ENCODE measurements around the gene QRICH1.

Gene QRICH1

GRCh38 chr3:49032646-49033304 lies 61.1 kb downstream of the QRICH1 start:
- no peak for DNase-seq

GRCh38 chr3:49030321-49030720 lies 63.5 kb downstream of the QRICH1 start:
- no peak for DNase-seq

DNA sequence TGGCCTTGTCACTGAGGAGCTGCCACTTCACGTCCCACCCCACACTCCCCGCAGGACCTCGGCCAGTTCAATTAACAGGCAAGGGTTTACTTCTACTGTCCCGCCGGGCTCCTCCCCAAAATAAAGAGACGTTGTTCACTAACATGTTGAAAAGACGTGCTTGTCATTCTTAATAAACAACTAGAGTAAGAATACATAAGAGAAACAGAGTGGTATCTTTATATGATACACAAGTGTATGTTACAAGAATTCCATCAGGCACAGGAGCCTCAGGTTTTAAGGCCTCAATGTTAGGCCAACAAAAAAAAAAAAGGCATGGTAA lies 64.3 kb downstream of the QRICH1 start:
- DNase-seq = no peak

DNA sequence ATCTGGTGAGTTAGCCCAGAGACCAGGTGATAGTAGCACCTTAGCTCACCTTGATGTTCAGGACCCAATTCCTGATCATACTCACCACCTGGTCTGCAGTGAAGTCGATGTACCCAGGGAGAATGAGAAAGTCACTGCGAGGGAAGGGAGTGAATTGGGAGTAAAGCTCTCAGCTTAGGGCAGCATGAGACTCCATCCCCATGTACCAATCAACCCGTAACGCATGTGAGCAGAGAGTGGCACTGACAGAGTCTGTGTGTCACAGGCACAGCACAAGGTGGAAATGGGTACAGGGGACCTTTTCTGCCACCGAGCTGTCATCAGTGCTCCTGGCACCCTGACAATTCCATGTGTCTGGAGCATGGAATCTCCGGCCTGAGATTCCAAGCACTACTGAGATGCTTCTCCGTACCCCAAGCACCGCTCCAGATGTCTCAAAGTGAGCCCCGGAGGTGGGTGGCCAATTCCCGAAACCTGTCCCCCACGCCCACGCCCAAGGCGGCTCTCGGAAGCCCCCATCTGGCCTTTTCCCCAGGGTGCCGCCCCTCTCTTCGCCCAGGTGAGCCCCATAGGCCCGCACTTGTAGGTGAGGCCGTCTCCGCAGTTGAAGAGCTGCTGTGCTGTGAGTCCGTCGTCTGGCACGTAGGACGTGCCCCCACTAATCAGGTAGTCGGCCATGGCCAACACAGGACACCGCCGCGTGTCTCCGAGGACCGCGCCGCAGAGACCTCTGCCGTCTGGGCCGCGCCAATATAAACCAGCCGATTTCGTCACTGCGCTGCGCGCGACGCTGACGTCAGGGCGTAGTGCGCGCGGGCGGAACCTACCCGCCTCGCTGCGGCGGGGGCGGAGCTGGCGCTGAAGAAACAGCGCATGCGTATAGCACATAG lies 65.0 kb downstream of the QRICH1 start, which contains the start of gene IMPDH2:
Gene IMPDH2 (minus strand): TSS at position 726 of the 890 bp plus-strand sequence. CDS start 48 bp downstream, at position 678.
- DNase-seq = peak; percentile 94

GRCh38 chr3:49028298-49028672 lies 65.6 kb downstream of the QRICH1 start:
- no peak for DNase-seq

DNA sequence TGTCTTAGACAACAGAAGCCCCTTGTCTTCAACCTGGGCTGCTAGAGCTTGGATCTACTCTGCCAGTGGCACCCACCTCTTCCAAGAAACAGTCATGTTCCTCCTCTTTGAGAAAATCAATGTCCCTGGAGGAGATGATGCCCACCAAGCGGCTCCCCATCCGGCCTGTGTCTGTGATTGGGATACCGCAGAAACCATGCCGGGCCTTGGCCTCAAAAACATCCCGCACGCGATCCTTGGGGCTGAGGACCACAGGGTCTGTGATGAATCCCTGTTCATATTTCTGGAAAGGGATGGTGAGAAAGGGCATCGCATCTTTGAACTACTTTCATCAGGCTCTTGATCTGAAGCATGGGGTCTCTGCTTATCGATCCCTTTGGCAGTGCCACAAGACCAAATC lies 66.2 kb downstream of the QRICH1 start:
- DNase-seq = no peak

DNA sequence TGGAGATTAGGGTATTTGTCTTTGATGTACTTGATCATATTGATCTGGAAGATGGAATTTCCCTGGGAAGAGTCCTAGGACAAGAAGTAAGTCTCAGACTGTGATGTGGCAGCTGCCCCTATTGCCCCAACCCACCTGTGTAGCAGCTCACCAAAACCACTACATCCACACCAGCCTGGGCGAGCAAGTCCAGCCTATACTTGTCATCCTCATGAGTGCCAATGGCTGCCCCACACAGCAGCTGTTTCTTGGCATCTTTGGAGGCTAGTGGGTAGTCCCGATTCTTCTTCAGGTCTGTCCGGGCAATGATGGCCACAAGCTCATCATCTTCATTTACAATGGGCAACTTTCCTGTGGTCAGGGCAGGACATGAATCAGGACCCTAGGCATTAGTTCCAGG lies 67.3 kb downstream of the QRICH1 start:
- DNase-seq = no peak

DNA sequence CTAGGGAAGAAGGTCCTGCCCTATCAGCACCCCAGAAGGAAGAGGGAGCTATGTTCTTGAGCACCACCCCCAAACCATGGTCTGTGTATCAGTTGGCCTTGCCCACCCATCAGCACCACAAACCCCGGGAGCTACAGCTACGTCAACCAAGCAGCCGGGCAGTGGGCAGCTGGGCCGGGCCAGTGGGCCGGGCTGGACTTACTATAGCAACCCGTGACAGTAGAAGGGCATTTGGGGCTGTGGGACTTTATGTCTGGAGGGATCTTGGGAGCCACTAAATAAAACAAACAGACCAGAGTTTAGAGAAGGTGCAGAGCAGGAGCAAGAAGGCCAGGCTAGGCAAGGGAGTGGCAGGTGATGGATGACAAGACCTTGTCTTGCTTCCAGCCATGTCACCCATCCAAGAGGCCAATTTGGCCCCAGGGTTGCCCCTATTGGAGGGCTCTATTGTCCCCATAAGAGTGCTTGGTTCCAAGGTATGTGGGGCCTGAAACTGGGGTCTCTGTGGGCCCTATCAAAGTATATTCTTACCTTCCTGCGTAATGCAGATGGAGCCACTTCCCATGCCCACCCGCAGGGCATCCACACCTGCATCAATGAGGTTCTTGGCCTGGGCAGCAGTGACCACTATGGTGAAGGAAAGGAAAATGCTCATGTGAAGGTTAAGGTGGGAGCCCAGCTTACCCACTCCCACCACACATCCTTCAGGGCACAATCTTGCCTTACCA lies 67.9 kb downstream of the QRICH1 start:
- DNase-seq = no peak

DNA sequence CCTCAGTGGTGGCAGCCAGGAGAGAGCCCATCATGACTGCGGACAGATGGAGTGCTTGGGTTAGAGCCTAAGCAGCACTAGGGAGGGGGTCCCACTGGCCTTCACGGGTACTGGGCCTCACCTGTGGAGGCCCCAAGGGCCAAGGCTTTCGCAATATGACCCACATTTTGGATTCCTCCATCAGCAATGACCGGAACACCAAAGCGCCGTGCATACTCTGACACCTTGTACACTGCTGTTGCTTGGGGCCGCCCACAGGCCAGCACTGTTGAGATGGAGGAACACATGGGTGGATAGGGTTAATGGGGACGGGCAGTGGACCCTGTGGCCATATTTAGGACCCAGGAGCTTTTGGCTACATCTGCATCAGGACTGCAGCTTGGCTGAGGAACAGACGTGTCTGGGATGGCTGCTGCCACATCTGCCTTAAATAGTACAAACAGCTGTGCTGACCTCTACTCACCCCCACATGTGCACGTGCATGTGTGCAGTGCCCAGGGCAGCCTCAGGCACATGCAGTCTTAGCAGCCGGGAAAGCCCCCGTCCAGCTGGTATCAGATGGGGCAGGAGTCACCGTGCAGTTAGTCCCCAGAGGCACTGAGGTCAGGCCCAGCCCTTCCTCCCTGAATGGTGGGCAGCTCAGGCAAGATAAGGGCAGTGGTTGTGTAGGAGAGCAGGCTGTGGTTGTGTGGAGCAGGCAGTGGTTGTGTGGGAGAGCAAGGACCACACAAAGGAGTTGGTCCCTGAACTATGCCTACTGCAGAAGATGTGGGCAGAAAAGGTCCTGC lies 68.7 kb downstream of the QRICH1 start:
- no peak for DNase-seq

DNA sequence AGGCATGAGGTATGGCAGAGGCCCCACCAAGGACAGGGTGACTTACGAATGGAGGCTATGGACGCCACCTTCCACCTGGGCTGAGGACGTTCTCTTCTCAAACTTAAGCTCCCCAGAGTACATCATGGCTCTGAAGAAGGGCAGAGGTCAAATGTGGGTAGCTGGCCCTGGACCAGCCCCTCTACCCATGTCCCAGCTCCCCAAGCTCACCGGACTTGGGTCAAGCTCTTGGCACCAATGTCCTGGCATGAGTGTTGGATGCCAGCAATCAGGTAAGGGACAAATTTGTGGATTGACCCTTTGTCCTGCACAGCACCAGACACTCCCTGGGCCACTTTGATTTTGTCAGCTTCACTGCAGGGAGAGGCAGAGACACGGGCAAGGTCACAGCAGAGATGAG lies 69.4 kb downstream of the QRICH1 start:
- no peak for DNase-seq

DNA sequence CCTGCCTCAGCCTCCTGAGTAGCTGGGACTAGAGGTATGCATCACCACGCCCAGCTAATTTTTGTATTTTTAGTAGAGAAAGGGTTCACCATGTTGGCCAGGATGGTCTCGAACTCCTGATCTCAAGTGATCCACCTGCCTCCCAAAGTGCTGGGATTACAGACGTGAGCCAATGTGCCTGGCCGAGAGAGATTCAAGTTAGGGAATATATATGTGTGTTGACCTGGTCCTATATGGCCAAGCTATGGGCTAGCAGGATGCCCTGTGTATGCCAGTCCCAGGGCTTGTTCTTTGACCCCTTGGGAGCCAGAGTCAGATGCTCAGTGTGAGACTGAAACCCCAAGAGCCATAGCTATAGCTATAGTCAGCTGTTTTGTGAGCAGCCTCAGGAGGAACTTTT lies 70.1 kb downstream of the QRICH1 start:
- no peak for DNase-seq

DNA sequence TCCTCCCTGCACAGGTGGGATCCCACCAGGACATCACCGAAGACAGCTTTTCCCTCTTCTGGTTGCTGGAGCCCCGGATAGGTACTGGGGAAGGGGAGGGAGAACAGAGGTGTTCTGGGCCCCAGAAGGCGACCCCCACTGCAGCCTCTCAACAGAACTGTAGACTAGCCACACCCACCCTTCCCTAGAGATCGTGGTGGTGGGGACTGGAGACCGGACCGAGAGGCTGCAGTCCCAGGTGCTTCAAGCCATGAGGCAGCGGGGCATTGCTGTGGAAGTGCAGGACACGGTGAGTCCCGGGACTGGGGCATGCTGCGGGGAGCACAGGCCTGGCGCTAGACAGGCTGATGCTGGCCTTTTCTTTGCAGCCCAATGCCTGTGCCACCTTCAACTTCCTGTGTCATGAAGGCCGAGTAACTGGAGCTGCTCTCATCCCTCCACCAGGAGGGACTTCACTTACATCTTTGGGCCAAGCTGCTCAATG lies 71.1 kb downstream of the QRICH1 start:
- no peak for DNase-seq

GRCh38 chr3:49021813-49022687 lies 71.8 kb downstream of the QRICH1 start, which contains the start of gene NDUFAF3:
NDUFAF3 (plus strand) TSS chr3:49022121; CDS start chr3:49022145, 24 bp downstream.
- peak; percentile 96 for DNase-seq

- DNase-seq = peak; percentile 98
Measured at GRCh38 chr3:49021213-49021812, 72.6 kb downstream of the QRICH1 start.

- peak; percentile 59 for DNase-seq
Measured at GRCh38 chr3:49020330-49021212, 73.3 kb downstream of the QRICH1 start.

- DNase-seq = no peak
Measured at GRCh38 chr3:49019941-49020329, 73.9 kb downstream of the QRICH1 start.

DNA sequence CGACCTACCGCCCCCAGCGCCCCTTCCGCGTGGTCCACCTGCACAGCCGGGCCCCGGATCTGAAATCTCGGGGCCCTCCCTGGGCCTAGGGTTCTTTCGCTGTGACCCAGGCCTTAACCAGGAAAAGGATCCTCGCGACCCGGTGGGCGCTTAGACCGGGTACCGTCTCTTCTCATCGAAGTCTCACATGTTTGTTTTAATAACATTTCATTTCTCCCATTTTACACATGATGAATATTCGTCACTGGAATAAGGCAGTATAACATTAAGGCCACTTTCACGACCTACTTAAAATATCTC lies 75.2 kb downstream of the QRICH1 start:
- no peak for DNase-seq

- DNase-seq = peak; percentile 81
Measured at GRCh38 chr3:49017971-49018706, 75.7 kb downstream of the QRICH1 start, which contains the start of gene DALRD3. DALRD3 (minus strand) TSS chr3:49018580; CDS start chr3:49018564, 16 bp downstream.

DNA sequence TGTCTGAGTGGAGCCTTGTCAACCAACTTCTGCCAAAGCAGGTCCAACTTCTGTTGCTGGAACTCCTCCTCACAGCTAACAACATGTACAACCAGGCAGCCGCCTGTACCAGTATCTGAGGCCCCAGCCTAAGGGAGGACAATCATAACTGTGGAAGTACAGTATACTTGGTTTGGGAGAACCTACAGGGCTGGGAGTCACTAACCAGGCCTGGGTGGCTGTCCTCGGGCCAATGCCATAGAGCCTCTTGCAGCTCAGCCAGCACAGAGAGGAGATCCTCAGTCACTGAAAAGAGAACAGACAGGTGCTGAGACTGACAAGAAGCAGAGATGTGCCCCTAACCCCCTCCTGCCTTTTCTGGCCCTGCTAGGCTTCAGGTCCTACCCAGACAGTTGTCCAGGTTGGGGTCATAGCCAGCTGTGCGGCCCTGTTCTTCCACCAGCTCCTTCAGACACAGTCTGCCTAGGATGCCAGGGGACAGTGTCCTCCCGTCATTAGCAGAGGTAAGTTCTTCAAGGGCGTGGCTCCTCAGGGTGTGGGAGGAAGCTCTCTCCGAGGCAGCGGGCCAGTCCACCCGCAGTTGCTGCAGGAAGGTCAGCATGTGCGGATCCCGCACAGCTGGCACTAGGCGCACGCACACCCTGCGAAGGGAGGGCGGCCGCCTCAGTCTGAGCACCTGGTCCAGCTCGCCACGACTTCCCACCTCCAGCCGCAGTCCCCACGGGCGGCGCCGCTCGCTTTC lies 76.5 kb downstream of the QRICH1 start:
- no peak for DNase-seq

Data from left hindlimb (tissue), 1 donor.